Kidney (tissue), 14 donors: Measurements from ENCODE around the gene MAGI1. TPM values are rescaled to one million over a fixed set of nuclear protein-coding genes. Genes with fewer than 3 reads are reported as not detected.

Source experiments
- DNase-seq, 5 donors: peaks; one replicate each; pipeline ENCODE4 v3.0.0-alpha.2; 2013 to 2020
- FAIRE-seq: peaks from 2 replicates; lab custom pipeline; 2012; peaks lifted over from hg19 to GRCh38; lab: Jason Lieb, UNC
- H3K27ac ChIP-seq, 2 donors: one replicate each; pipeline ENCODE4 v1.7.0; 2013; ENCODE audit warnings: low read depth in 2 of 2, low read length in 2 of 2, inconsistent platforms in 1 of 2
- H3K27me3 ChIP-seq: one replicate; pipeline ENCODE4 v1.7.1; 2013; ENCODE audit warnings: low read length, inconsistent platforms; ENCODE audit not compliant: control insufficient read depth, insufficient read depth
- H3K36me3 ChIP-seq, 3 donors: one replicate each; pipeline versions ENCODE4 v1.7.0 to v1.7.1; 2013; ENCODE audit warnings: low read length in 3 of 3, control low read depth in 1 of 3, inconsistent platforms in 1 of 3; ENCODE audit not compliant: insufficient read depth in 3 of 3, control insufficient read depth in 2 of 3
- H3K4me1 ChIP-seq, 3 donors: one replicate each; pipeline versions ENCODE4 v1.7.0 to v1.7.1; 2013; ENCODE audit warnings: low read length in 3 of 3, inconsistent platforms in 1 of 3, low read depth in 1 of 3; ENCODE audit not compliant: control insufficient read depth in 2 of 3, insufficient read depth in 2 of 3
- H3K4me3 ChIP-seq, 3 donors: one replicate each; pipeline versions ENCODE4 v1.7.0 to v1.8.1; 2013; ENCODE audit warnings: low read length in 3 of 3, control low read depth in 1 of 3, inconsistent platforms in 1 of 3
- H3K9ac ChIP-seq, 3 donors: one replicate each; pipeline versions ENCODE4 v1.7.0 to v1.7.1; 2013; ENCODE audit warnings: low read length in 3 of 3, control low read depth in 1 of 3, inconsistent platforms in 1 of 3
- H3K9me3 ChIP-seq, 3 donors: one replicate each; pipeline versions ENCODE4 v1.7.0 to v1.7.1; 2013; ENCODE audit warnings: low read length in 3 of 3, control low read depth in 1 of 3, inconsistent platforms in 1 of 3; ENCODE audit not compliant: control insufficient read depth in 2 of 3, insufficient read depth in 1 of 3
- intact Hi-C: fragments of 100-400 bp; cut with DNase I; formaldehyde crosslinking; loops from one replicate; pipeline ENCODE4 v1.11.1; 2022
- polyA plus RNA-seq: library from polyadenylated mRNA; stranded (reverse); fragments of 350-450 nt; fragmentation: Illumina TruSeq; extraction: RNeasy Lipid Tissue Mini Kit (QIAGEN cat#74804); gene quantifications from one replicate; pipeline ENCODE4 v1.2.3, GENCODE V29; 2014; ENCODE audit warnings: low read depth, low replicate concordance; ENCODE audit not compliant: insufficient read depth
- total RNA-seq: library from RNA; stranded (reverse); fragmentation: NEBNext Ultra II Directional; extraction: Animal tissue kit (Norgen Biotek cat#: 25700); gene quantifications from one replicate; pipeline ENCODE4 v1.2.1, GENCODE V29; 2021
- TF ChIP-seq, protein P1 (sequence below): IDR thresholded peaks from 3 replicates; pipeline ENCODE4 v1.5.1; 2012; ENCODE audit warnings: mild to moderate bottlenecking, moderate library complexity, borderline replicate concordance; ENCODE audit not compliant: insufficient read depth; ENCODE audit errors: extremely low read depth
- donor health status: control.
- donor health status: control.
- donor health status: control.
- donor health status: control.
- donor health status: control.
- donor health status: DM: yes; HTN: yes; CAD: no.
- donor health status: Normal renal cell carcinoma (clear cell type).

The MAGI1 gene
- total and polyA plus RNA-seq, 2 donors from 2014 or later, result 8.2 to 42.8 TPM

GRCh38 chr3:65532749-65533148 is 506.0 kb downstream of the MAGI1 start:
- intact Hi-C loops, result no loop called here
- no peaks in the 10 kb centered on the region for H3K36me3 ChIP-seq
- TF ChIP-seq, protein P1, sequence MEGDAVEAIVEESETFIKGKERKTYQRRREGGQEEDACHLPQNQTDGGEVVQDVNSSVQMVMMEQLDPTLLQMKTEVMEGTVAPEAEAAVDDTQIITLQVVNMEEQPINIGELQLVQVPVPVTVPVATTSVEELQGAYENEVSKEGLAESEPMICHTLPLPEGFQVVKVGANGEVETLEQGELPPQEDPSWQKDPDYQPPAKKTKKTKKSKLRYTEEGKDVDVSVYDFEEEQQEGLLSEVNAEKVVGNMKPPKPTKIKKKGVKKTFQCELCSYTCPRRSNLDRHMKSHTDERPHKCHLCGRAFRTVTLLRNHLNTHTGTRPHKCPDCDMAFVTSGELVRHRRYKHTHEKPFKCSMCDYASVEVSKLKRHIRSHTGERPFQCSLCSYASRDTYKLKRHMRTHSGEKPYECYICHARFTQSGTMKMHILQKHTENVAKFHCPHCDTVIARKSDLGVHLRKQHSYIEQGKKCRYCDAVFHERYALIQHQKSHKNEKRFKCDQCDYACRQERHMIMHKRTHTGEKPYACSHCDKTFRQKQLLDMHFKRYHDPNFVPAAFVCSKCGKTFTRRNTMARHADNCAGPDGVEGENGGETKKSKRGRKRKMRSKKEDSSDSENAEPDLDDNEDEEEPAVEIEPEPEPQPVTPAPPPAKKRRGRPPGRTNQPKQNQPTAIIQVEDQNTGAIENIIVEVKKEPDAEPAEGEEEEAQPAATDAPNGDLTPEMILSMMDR, result no peak
- no peak overlapping the region for H3K9ac ChIP-seq
- H3K4me1 ChIP-seq, result no peaks in the 10 kb centered on the region
- no peak for DNase-seq
- FAIRE-seq, result no peak
- no peaks in the 10 kb centered on the region for H3K9me3 ChIP-seq
- H3K27me3 ChIP-seq, result no peaks in the 10 kb centered on the region
- H3K4me3 ChIP-seq, result no peak overlapping the region
- H3K27ac ChIP-seq, result no peak overlapping the region

DNA sequence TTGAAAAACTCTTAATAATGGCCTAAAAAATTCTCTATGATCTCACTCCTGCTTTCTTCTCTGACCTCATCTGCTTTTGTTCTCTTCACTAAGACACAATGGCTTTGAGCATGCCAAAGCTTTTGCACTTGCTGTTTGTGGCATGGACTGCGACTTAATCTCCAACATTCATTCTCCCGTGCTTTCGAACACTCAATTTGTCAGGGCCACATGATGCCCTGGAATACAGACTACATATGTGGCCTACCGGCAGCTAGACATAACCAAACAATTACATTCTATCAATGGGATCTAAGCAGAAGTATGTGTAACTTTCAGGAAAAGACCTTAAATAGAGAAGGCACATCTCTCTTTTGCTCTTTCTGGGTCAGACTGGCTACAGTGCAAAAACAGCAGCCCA is 506.5 kb downstream of the MAGI1 start:
- Histone ChIP-seq H3K27ac (no peak overlapping the region), H3K36me3 (no peaks in the 10 kb centered on the region), H3K4me3 (no peak overlapping the region), H3K27me3 (no peaks in the 10 kb centered on the region), H3K9me3 (no peaks in the 10 kb centered on the region), H3K9ac (no peak overlapping the region), H3K4me1 (peaks cover 0 to under 1% (median 0%) of the 10 kb centered on the region in 3 donors)
- DNase-seq (no peak), FAIRE-seq (no peak)
- intact Hi-C loops, result no loop called here
- TF ChIP-seq, protein P1, result no peak

DNA sequence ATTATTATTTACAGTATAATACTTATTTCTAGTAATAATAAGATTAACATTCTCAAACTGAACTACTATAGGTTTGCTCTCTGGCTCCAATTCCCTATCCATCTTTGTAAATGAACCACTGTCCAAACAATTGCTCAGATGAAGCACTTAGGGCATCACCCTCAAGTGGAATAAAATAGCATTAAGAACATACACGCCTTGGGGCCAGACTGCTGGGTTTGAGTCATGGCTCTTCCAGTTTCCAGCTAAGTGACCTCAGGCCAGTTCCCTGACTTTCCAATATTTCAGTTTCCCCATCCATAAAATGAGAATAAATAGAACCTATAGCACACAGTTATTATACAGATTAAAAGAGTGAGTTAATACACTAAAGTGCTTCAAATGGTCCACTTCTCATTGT is 507.2 kb downstream of the MAGI1 start:
- Histone ChIP-seq H3K27me3 (no peaks in the 10 kb centered on the region), H3K36me3 (no peaks in the 10 kb centered on the region), H3K4me1 (peaks cover 0 to 5% (median 4%) of the 10 kb centered on the region in 3 donors), H3K9me3 (no peaks in the 10 kb centered on the region), H3K27ac (no peak overlapping the region), H3K4me3 (no peak overlapping the region), H3K9ac (no peak overlapping the region)
- no peak for DNase-seq
- no peak for FAIRE-seq
- intact Hi-C loops, result no loop called here
- TF ChIP-seq, protein P1, result no peak

GRCh38 chr3:65526656-65527055 is 512.1 kb downstream of the MAGI1 start:
- FAIRE-seq (peak; percentile 39), DNase-seq (peak in 3 of 5 donors; percentile 42 to 81 (median 80))
- no peaks in the 10 kb centered on the region for H3K9me3 ChIP-seq
- no peaks in the 10 kb centered on the region for H3K36me3 ChIP-seq
- H3K4me1 ChIP-seq, result peaks cover 0 to 13% (median 9%) of the 10 kb centered on the region in 3 donors
- intact Hi-C loops, result no loop called here
- H3K27me3 ChIP-seq, result no peaks in the 10 kb centered on the region
- H3K27ac ChIP-seq, result no peak overlapping the region
- TF ChIP-seq, protein P1, result no peak
- no peak overlapping the region for H3K9ac ChIP-seq
- no peak overlapping the region for H3K4me3 ChIP-seq
